Hepatocyte (in vitro differentiated cells): ENCODE results near the gene JRKL.

Source experiments
- CTCF ChIP-seq: fragments of 200-600 bp; sonication (generic); IDR thresholded peaks from 2 replicates; pipeline ENCODE4 v1.5.1; 2016; ENCODE audit warnings: antibody characterized with exemption, mild to moderate bottlenecking; ENCODE audit not compliant: poor library complexity
- EZH2 ChIP-seq: fragments of 200-600 bp; sonication (generic); IDR thresholded peaks from 2 replicates; pipeline ENCODE4 v1.6.1; 2016; ENCODE audit warnings: antibody characterized with exemption, mild to moderate bottlenecking, borderline replicate concordance

DNA sequence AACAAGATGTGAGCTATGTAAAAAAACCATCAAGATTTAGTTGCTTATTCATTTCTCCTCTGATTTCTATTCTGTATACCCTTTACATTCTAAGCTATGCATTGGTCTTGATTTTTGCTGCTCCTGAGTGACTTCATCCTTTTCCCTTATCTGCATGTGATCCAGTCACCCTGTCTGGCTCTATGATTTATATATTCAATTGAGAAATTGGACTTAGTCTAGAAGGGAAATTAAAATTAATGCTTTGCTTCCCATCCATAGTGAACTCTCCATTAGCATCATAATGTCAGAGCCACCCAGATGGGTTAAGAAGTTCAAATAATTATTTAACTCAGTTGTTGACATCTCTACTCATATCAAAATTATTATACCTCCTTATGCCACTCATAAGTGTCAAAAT lies 5.0 kb downstream of the JRKL start:
- TF ChIP-seq CTCF, result no peak
- TF ChIP-seq EZH2, result no peak
